SU-DHL-6 (cell line): ENCODE data around the gene DGUOK.
A peak's percentile ranks its signal among the peaks of the same experiment; 100 is the strongest.

Experiments used
- H2AFZ ChIP-seq: fragments of 200-600 bp; sonication (generic); 2 replicates; pipeline ENCODE4 v1.6.1; 2014; ENCODE audit warnings: low read depth, mild to moderate bottlenecking, moderate library complexity, mixed read lengths, antibody characterized with exemption, low read length; ENCODE audit not compliant: severe bottlenecking
- H3F3A ChIP-seq: fragments of 200-600 bp; shearing (Covaris generic); 2 replicates; pipeline ENCODE4 v1.6.0; 2016; ENCODE audit warnings: antibody characterized with exemption, mild to moderate bottlenecking; ENCODE audit not compliant: insufficient read depth
- H3K27ac ChIP-seq: fragments of 200-600 bp; sonication (generic); 2 replicates; pipeline ENCODE4 v1.5.1; 2016; ENCODE audit warnings: low read depth, mild to moderate bottlenecking, low read length, moderate library complexity, mixed read lengths
- H3K27me3 ChIP-seq: fragments of 200-600 bp; sonication (generic), shearing (Covaris generic); 2 replicates; pipeline ENCODE4 v1.6.0; 2014; ENCODE audit warnings: mild to moderate bottlenecking, low read length
- H3K36me3 ChIP-seq: fragments of 200-600 bp; sonication (generic); 2 replicates; pipeline ENCODE4 v1.6.1; 2014; ENCODE audit warnings: mild to moderate bottlenecking, low read length, mixed read lengths
- H3K4me2 ChIP-seq: fragments of 300-600, 200-600 bp; shearing (Covaris generic), sonication (generic); 2 replicates; pipeline ENCODE4 v1.6.0; 2014; ENCODE audit warnings: low read length, low read depth, mild to moderate bottlenecking; ENCODE audit not compliant: poor library complexity, severe bottlenecking
- H3K4me3 ChIP-seq: fragments of 200-600 bp; sonication (generic); 2 replicates; pipeline ENCODE4 v1.5.1; 2014; ENCODE audit warnings: antibody characterized with exemption, low read length, mild to moderate bottlenecking, mixed read lengths; ENCODE audit not compliant: insufficient read depth, poor library complexity, severe bottlenecking
- H3K79me2 ChIP-seq: fragments of 200-600 bp; sonication (generic); 2 replicates; pipeline ENCODE4 v1.6.1; 2014; ENCODE audit warnings: mild to moderate bottlenecking, low read length, moderate library complexity; ENCODE audit not compliant: insufficient read depth
- H3K9ac ChIP-seq: fragments of 200-600 bp; sonication (generic); 2 replicates; pipeline ENCODE4 v1.7.0; 2014; ENCODE audit warnings: mild to moderate bottlenecking, low read length
- H3K9me2 ChIP-seq: fragments of 200-600 bp; sonication (generic); replicated peaks from 2 replicates; pipeline ENCODE4 v1.6.1; 2014; ENCODE audit warnings: low read length; ENCODE audit not compliant: insufficient read depth
- H3K9me3 ChIP-seq: fragments of 200-600 bp; sonication (generic); 2 replicates; pipeline ENCODE4 v1.6.1; 2014; ENCODE audit warnings: low read length, mixed read lengths; ENCODE audit not compliant: insufficient read depth
- H4K20me1 ChIP-seq: fragments of 200-600 bp; sonication (generic); 2 replicates; pipeline ENCODE4 v1.6.1; 2014; ENCODE audit warnings: low read depth, mild to moderate bottlenecking, antibody characterized with exemption, low read length, moderate library complexity, mixed read lengths
- CTCF ChIP-seq: fragments of 200-600 bp; sonication (generic); IDR thresholded peaks from one replicate; pipeline ENCODE4 v1.5.1; 2017; ENCODE audit warnings: antibody characterized with exemption, mild to moderate bottlenecking, low read length, moderate library complexity; ENCODE audit not compliant: insufficient read depth, poor library complexity, severe bottlenecking
- EZH2phosphoT487 ChIP-seq: fragments of 200-600 bp; sonication (generic), shearing (Covaris generic); conservative IDR thresholded peaks from 2 replicates; pipeline ENCODE4 v1.6.1; 2018; ENCODE audit warnings: mild to moderate bottlenecking, antibody characterized with exemption, low read length, moderate library complexity, mixed read lengths

DGUOK gene

GRCh38 chr2:73980566-73980965 is 53.9 kb downstream of the DGUOK start:
- H3K4me2 ChIP-seq = peak overlapping the region; percentile 95

GRCh38 chr2:73981081-73982001 is 54.7 kb downstream of the DGUOK start:
- Histone ChIP-seq H3K4me2 (peak overlapping the region; percentile 95), H2AFZ (peak overlapping the region; percentile 94), H3K27ac (no peak overlapping the region), H3K9me3 (no peaks in the 10 kb centered on the region), H3K79me2 (peaks cover 9% of the 10 kb centered on the region), H3K27me3 (no peaks in the 10 kb centered on the region), H3F3A (peaks cover 28% of the 10 kb centered on the region), H4K20me1 (no peaks in the 10 kb centered on the region), H3K9ac (peak overlapping the region; percentile 68), H3K4me3 (peak overlapping the region; percentile 68), H3K36me3 (no peaks in the 10 kb centered on the region), H3K9me2 (no peaks in the 10 kb centered on the region)
- TF ChIP-seq EZH2phosphoT487 = no peak
- no peak for TF ChIP-seq CTCF

More at GRCh38 chr2:73980566-73980965, 53.9 kb downstream of the DGUOK start:
- peak overlapping the region; percentile 94 for H2AFZ ChIP-seq
- H3K9me3 ChIP-seq = no peaks in the 10 kb centered on the region
- no peak for TF ChIP-seq CTCF
- TF ChIP-seq EZH2phosphoT487 = no peak
- peaks cover 23% of the 10 kb centered on the region for H3F3A ChIP-seq
- H3K27ac ChIP-seq = no peak overlapping the region
- no peaks in the 10 kb centered on the region for H3K27me3 ChIP-seq
- no peaks in the 10 kb centered on the region for H3K36me3 ChIP-seq
- peak overlapping the region; percentile 68 for H3K9ac ChIP-seq
- peaks cover under 1% of the 10 kb centered on the region for H3K79me2 ChIP-seq
- H3K9me2 ChIP-seq = no peaks in the 10 kb centered on the region
- peak overlapping the region; percentile 68 for H3K4me3 ChIP-seq
- H4K20me1 ChIP-seq = no peaks in the 10 kb centered on the region

GRCh38 chr2:73982140-73982617 is 55.5 kb downstream of the DGUOK start:
- Histone ChIP-seq H3K9me3 (no peaks in the 10 kb centered on the region), H3K9ac (no peak overlapping the region), H3K27me3 (no peaks in the 10 kb centered on the region), H3K4me2 (no peak overlapping the region), H3F3A (peaks cover 28% of the 10 kb centered on the region), H3K79me2 (peaks cover 17% of the 10 kb centered on the region), H3K4me3 (no peak overlapping the region), H2AFZ (no peak overlapping the region), H3K27ac (no peak overlapping the region), H3K36me3 (no peaks in the 10 kb centered on the region), H4K20me1 (no peaks in the 10 kb centered on the region), H3K9me2 (no peaks in the 10 kb centered on the region)
- TF ChIP-seq EZH2phosphoT487 (no peak), CTCF (no peak)
